Dendritic cell treated with granulocyte-macrophage colony-stimulating factor and Interleukin-4, amounts not matched to agents 40 ng/mL and 50 ng/mL, for 4 days (primary cell): ENCODE results near the gene GCM1.

Experiments
- H3K27ac Mint-ChIP-seq: one replicate; pipeline ENCODE4 v1.8.0; 2022; ENCODE audit warnings: mild to moderate bottlenecking, mixed read lengths
- H3K27me3 Mint-ChIP-seq: one replicate; pipeline ENCODE4 v1.8.0; 2022; ENCODE audit warnings: mild to moderate bottlenecking, mixed read lengths
- H3K36me3 Mint-ChIP-seq: one replicate; pipeline ENCODE4 v1.8.0; 2022; ENCODE audit warnings: low read depth, mixed read lengths
- H3K4me1 Mint-ChIP-seq: one replicate; pipeline ENCODE4 v1.8.0; 2022; ENCODE audit warnings: low read depth, mixed read lengths
- H3K4me3 Mint-ChIP-seq: one replicate; pipeline ENCODE4 v1.8.0; 2022; ENCODE audit warnings: mild to moderate bottlenecking, moderate library complexity, mixed read lengths
- H3K9me3 Mint-ChIP-seq: one replicate; pipeline ENCODE4 v1.8.0; 2022; ENCODE audit warnings: mixed read lengths
- intact Hi-C: fragments of 100-400 bp; cut with micrococcal nuclease; formaldehyde crosslinking; loops from one replicate; pipeline ENCODE4 v1.15.0; 2022

The GCM1 gene, protein sequence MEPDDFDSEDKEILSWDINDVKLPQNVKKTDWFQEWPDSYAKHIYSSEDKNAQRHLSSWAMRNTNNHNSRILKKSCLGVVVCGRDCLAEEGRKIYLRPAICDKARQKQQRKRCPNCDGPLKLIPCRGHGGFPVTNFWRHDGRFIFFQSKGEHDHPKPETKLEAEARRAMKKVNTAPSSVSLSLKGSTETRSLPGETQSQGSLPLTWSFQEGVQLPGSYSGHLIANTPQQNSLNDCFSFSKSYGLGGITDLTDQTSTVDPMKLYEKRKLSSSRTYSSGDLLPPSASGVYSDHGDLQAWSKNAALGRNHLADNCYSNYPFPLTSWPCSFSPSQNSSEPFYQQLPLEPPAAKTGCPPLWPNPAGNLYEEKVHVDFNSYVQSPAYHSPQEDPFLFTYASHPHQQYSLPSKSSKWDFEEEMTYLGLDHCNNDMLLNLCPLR

DNA sequence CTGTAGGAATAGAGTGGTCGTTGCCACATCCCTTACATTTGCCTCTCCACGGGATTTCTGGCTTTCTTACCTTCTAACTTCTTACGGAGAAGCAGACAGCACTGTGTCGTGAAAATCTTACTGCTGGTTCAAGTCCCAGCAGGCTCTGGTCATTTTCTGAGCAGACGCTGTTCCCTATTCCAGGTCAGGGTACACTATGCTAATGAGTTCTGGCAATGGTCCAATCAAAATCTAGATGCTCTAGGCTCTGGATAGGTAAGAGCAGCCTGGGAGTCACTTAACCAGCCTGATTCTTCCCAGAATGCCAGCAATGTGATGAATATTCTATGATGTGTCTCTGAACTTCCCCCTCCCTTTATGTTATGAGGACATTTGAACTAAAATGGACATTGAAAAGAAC, at the start of gene GCM1:
Gene GCM1 (minus strand): TSS at position 158 of the 400 bp plus-strand sequence. CDS start 3,209 bp downstream, outside the sequence.
- H3K36me3 Mint-ChIP-seq, result no peaks in the 10 kb centered on the region
- peaks cover 12% of the 10 kb centered on the region for H3K27me3 Mint-ChIP-seq
- H3K9me3 Mint-ChIP-seq, result no peaks in the 10 kb centered on the region
- no peak within 1 kb of the TSS for H3K27ac Mint-ChIP-seq
- peaks cover 6% of the 10 kb centered on the region for H3K4me1 Mint-ChIP-seq
- no peak within 1 kb of the TSS for H3K4me3 Mint-ChIP-seq
- intact Hi-C loops, result no loop called here

DNA sequence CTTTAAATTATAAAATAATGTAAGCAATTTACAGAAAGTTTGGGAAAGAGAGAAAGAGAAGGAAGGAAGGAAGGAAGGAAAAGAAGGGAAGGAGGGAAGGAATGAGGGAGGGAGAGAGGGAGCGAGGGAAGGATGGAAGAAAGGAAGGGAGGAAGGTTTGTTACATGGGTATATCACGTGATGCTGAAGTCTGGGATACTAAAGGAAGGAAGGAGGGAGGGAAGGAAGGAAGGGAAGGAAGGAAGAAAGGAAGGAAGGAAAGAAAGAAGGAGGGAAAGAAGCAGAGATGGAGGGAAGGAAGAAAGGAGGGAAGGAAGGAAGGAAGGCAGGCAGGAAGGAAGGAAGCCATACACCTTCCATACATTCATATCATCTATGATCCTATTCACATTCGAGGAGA, 48.9 kb upstream of the GCM1 start:
- peaks cover 55% of the 10 kb centered on the region for H3K4me1 Mint-ChIP-seq

DNA sequence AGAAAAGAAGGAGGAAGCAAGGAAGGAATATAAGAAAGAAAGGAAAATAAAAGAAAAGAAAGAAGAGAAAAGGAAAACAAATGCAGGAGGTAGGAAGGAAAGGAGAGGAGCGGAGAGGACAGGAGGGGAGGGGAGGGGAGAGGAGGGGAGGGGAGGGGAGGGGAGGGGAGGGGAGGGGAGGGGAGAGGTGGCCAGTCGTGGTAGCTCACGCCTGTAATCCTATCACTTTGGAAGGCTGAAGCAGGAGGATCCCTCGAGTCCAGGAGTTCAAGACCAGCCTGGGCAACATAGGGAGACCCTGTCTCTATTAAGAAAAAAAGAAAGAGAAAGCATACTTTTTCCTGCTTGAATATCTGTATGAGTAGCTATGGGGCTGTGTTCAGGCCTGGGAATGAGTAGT, 46.4 kb upstream of the GCM1 start:
- peak overlapping the region; percentile 14 for H3K27ac Mint-ChIP-seq
- intact Hi-C loops, result loop anchor here (5.0 kb wide), 1 partner anchor 47 kb away; no protein-coding TSS in a partner anchor
- no peak overlapping the region for H3K4me3 Mint-ChIP-seq
- H3K9me3 Mint-ChIP-seq, result no peaks in the 10 kb centered on the region
- H3K4me1 Mint-ChIP-seq, result peaks cover 42% of the 10 kb centered on the region
- no peaks in the 10 kb centered on the region for H3K36me3 Mint-ChIP-seq
- no peaks in the 10 kb centered on the region for H3K27me3 Mint-ChIP-seq

More for the DNA sequence above, 48.9 kb upstream of the GCM1 start:
- Mint-ChIP-seq H3K9me3 (no peaks in the 10 kb centered on the region), H3K27ac (peak overlapping the region; percentile 47), H3K27me3 (no peaks in the 10 kb centered on the region), H3K36me3 (no peaks in the 10 kb centered on the region), H3K4me3 (no peak overlapping the region)
- intact Hi-C loops, result loop anchor here (5.0 kb wide), 1 partner anchor 45 kb away; no protein-coding TSS in a partner anchor

DNA sequence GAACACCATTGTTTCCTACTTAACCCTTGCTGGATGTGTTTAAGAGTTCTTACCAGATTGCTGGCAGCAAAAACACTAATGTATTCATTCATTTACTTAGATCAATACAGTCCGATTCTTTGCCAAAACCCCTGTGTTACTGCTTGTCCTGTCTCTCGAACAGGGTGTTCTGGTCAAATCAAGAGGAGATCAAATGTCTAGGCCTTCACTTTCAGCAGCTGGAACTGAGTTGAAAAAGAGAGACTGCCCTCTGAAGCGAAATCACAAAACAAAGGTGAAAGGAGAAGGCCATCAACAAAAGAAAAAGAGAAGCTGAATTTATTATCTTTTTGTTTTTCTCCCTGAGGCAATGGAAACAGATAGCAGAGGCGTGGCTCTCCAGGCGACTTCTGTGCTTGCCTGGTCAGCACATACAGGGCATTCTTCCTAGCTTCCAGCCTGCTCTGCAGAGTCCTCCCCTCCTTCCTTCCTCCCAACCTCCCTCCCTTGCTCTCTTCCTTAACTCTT, 44.1 kb upstream of the GCM1 start:
- no peaks in the 10 kb centered on the region for H3K36me3 Mint-ChIP-seq
- no peak overlapping the region for H3K4me3 Mint-ChIP-seq
- intact Hi-C loops, result no loop called here
- H3K9me3 Mint-ChIP-seq, result no peaks in the 10 kb centered on the region
- peaks cover 29% of the 10 kb centered on the region for H3K4me1 Mint-ChIP-seq
- peak overlapping the region; percentile 62 for H3K27ac Mint-ChIP-seq
- no peaks in the 10 kb centered on the region for H3K27me3 Mint-ChIP-seq

DNA sequence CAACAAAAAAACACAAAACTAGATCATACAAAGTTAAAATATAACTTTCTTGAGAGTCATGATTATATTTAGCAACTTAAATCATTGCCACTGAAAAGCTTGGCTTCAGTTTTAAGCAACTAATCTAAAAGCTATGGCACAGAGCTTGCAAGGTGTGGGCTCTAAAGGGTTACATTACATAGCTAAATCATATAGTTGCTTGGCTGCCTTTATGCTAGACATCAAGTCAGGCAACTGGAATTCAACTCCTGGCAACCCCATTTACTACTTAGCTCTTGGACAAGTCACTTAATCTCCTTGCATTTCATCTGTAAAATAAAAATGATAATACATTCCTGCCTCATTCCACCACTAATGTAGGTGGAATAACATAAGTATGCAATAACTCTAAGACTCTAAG, 40.9 kb upstream of the GCM1 start:
- H3K4me1 Mint-ChIP-seq, result peaks cover 21% of the 10 kb centered on the region
- H3K27me3 Mint-ChIP-seq, result no peaks in the 10 kb centered on the region
- no peak overlapping the region for H3K27ac Mint-ChIP-seq
- no peak overlapping the region for H3K4me3 Mint-ChIP-seq
- intact Hi-C loops, result no loop called here
- no peaks in the 10 kb centered on the region for H3K36me3 Mint-ChIP-seq
- H3K9me3 Mint-ChIP-seq, result no peaks in the 10 kb centered on the region

DNA sequence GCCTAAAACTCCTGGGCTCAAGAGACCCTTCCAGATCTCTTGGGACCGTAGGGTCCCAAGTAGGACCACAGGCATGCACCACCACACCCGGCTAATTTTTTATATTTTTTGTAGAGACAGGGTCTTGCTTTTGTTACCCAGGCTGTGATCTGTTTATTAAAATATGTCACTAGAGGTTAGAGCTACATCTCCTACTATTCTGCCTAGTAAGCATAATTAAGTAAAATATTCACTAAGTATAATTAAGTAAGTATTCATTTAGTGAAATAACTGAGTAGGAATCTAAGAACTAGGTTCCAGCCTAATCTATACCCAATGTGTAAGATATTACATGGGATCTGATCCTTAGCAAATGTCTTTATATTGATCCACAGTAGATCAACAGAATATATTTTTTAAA, 40.2 kb upstream of the GCM1 start:
- Mint-ChIP-seq H3K9me3 (no peaks in the 10 kb centered on the region), H3K27ac (no peak overlapping the region), H3K36me3 (no peaks in the 10 kb centered on the region), H3K27me3 (no peaks in the 10 kb centered on the region), H3K4me1 (peaks cover 26% of the 10 kb centered on the region), H3K4me3 (no peak overlapping the region)
- intact Hi-C loops, result no loop called here

DNA sequence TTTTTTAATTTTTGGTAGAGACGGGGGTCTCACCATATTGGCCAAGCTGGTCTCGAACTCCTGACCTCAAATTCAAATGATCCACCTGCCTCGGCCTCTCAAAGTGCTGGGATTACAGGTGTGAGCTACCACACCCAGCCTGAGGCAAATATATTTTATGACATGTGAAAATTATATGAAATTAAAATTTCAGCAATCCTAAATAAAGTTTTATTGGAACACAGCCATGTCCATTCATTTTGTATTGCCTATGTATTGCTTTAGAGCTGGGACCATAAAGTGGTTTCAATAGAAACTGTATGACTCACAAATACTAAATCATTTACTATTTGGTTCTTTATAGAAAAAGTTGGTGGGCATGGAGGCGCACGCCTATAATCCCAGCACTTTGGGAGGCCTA, 32.0 kb upstream of the GCM1 start:
- H3K27ac Mint-ChIP-seq, result no peak overlapping the region
- no peaks in the 10 kb centered on the region for H3K36me3 Mint-ChIP-seq
- intact Hi-C loops, result no loop called here
- no peak overlapping the region for H3K4me3 Mint-ChIP-seq
- no peaks in the 10 kb centered on the region for H3K9me3 Mint-ChIP-seq
- H3K4me1 Mint-ChIP-seq, result peaks cover 26% of the 10 kb centered on the region
- no peaks in the 10 kb centered on the region for H3K27me3 Mint-ChIP-seq

DNA sequence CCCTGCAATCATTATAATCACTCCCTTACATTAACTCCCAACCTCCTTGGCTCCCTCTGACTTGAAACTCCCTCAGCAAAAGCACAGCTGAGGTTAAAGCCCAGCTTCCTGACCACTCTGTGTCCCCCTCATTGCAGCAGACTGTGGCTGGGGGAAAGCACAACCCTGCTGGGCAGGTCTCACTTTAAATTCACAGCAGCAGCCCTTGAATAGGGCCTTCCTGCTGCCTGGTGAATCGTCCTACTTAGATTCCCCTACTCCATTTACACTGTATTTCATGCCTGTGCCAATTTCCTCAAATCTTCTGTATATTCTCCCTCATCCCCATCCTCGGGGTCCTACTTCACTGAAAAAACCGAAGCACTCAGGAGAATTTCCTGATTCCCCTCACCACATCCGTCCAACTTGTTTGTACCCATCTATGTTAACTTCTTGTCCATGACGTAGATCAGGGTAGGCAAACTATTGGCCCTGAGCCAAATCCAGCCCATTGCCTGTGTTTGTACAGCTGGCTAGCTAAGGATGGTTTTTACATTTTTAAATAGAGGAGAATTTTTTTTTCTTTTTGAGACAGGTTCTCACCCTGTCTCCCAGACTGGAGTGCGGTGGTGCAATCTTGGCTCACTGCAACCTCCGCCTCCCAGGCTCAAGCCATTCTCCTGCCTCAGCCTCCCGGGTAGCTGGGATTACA, 31.5 kb upstream of the GCM1 start:
- Mint-ChIP-seq H3K4me1 (peaks cover 26% of the 10 kb centered on the region), H3K27me3 (no peaks in the 10 kb centered on the region), H3K36me3 (no peaks in the 10 kb centered on the region), H3K9me3 (no peaks in the 10 kb centered on the region), H3K27ac (no peak overlapping the region), H3K4me3 (no peak overlapping the region)
- intact Hi-C loops, result loop anchor here (5.0 to 10.0 kb wide), 2 partner anchors 72 to 545 kb away; no protein-coding TSS in a partner anchor

DNA sequence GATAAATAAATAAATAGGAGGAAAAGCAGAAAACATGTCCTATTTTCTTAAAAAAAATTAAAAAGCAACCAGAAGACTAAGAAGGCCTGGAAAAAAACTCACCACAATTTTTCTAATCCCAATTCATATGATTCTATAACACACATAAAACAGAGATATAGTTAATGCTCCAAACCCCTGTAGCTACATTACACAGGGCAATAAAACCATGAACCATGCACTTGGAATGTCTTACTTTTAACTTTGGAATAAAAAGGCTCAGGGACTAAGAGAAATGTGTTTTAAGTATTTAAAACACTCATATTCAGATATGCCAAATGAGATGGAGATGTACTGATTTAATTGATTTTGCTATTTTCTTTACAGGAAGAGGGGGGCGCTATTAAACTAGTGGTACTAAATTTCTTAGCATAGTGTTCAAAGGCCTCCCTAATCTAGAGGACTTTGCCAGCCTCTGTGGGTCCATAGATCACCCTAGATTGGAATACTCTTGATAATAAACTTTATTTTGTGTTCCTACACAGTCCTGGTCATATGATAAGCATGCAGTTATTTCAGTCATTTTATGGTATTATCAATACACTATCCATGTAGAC, 30.3 kb upstream of the GCM1 start:
- intact Hi-C loops, result loop anchor here (5.0 to 10.0 kb wide), 2 partner anchors 73 to 546 kb away; no protein-coding TSS in a partner anchor
- Mint-ChIP-seq H3K4me3 (no peak overlapping the region), H3K36me3 (no peaks in the 10 kb centered on the region), H3K27me3 (no peaks in the 10 kb centered on the region), H3K4me1 (peaks cover 28% of the 10 kb centered on the region), H3K27ac (no peak overlapping the region), H3K9me3 (no peaks in the 10 kb centered on the region)

DNA sequence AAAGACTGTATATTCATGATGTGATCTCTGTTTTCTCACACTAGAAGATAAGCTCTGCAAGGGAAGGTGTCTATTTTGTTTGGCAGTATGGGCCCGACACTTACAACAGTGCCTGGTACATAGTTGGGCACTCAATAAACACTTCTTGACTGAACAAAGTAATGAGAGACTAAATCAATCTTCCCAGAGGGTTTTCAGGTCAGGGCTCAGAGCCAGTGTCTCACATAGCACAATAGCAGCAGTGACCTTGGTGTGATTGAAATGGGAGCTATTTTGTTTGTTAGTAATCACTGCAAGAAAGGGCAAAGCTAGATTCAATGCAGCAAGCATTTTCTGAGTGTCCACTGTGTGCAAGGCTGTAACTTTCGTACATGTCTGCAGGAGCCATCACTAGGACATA, 26.4 kb upstream of the GCM1 start:
- intact Hi-C loops, result loop anchor here (5.0 to 10.0 kb wide), 2 partner anchors 77 to 550 kb away; no protein-coding TSS in a partner anchor
- no peak overlapping the region for H3K4me3 Mint-ChIP-seq
- no peaks in the 10 kb centered on the region for H3K9me3 Mint-ChIP-seq
- no peaks in the 10 kb centered on the region for H3K36me3 Mint-ChIP-seq
- peaks cover 15% of the 10 kb centered on the region for H3K4me1 Mint-ChIP-seq
- no peaks in the 10 kb centered on the region for H3K27me3 Mint-ChIP-seq
- no peak overlapping the region for H3K27ac Mint-ChIP-seq

DNA sequence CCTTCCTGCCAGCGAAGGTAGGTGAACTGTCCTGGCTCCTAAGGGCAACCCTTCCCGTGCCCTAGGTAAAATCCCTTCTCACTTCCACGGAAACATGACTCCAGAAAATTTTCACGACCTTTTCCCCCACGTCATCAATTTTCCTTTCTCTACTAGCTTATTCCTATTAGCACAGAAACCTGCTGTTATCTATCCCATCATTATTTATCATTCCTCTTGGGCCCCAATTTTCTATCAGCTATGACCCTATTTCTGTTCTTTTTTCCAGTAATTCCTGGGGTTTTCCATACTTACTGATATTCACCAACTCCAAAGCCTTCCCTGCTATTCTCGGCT, 23.8 kb upstream of the GCM1 start:
- Mint-ChIP-seq H3K4me3 (no peak overlapping the region), H3K9me3 (no peaks in the 10 kb centered on the region), H3K27ac (no peak overlapping the region), H3K36me3 (no peaks in the 10 kb centered on the region), H3K4me1 (peaks cover 15% of the 10 kb centered on the region), H3K27me3 (peaks cover 2% of the 10 kb centered on the region)
- intact Hi-C loops, result loop anchor here (1.0 to 10.0 kb wide), 4 partner anchors 238 to 552 kb away; no protein-coding TSS in a partner anchor

DNA sequence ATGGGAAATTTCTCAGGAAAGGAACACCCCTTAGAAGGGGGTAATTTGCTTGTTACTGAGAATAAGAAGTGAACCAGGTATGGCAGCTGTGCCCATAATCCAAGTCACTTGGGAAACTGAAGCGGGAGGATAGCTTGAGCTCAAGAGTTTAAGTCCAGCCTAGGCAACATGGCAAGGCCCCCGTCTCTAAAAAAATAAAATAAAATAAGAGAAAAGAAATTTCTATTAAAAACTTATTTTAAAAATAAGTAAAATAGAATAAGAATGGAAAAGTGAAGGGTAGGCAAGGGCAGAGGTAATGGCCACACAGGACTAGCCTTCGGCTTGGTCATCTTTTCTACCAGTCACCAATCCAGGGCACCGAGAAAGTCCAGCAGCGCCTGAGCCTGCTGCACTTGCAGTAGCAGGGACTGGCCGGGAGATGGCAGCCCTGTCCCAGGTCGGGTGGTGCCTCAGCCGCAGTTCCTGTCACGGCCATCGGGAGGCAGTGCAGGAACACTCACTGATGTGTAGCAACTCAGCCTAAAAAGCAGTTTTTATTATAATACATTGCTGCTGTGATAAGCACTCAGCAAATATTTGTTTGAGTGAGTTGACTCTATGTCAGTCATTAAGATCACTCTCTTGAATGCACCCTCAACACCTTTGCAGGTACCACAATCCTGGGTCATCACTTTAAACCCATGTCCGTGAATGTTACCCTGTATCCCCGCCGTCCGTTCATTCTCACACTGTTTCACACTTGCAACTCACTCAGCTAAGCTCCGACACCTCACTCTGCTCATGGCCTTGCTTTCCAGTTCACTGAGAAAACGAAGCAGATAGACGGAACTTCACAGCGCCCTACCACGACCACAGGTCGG, 23.2 kb upstream of the GCM1 start:
- peaks cover 15% of the 10 kb centered on the region for H3K4me1 Mint-ChIP-seq
- H3K27me3 Mint-ChIP-seq, result peaks cover 2% of the 10 kb centered on the region
- intact Hi-C loops, result loop anchor here (1.0 to 10.0 kb wide), 4 partner anchors 238 to 553 kb away; no protein-coding TSS in a partner anchor
- H3K36me3 Mint-ChIP-seq, result no peaks in the 10 kb centered on the region
- no peaks in the 10 kb centered on the region for H3K9me3 Mint-ChIP-seq
- H3K4me3 Mint-ChIP-seq, result no peak overlapping the region
- no peak overlapping the region for H3K27ac Mint-ChIP-seq
